ENCODE results near the gene TTLL13.

The TTLL13 gene

GRCh38 chr15:90208356-90208755, 41.0 kb upstream of the TTLL13 start:
- Histone ChIP-seq H3K4me1 (ENCODE audit: control insufficient read depth, insufficient read depth, low read length) (peaks cover 56% of the 10 kb centered on the region), H3K9me3 (ENCODE audit: control insufficient read depth in 2 of 2, low read length in 2 of 2) (no peaks in the 10 kb centered on the region)

GRCh38 chr15:90209591-90209990, 39.8 kb upstream of the TTLL13 start:
- Histone ChIP-seq H3K4me3 (ENCODE audit: low read length in 2 of 2) (no peak overlapping the region), H3K27ac (ENCODE audit: low read length) (no peak overlapping the region), H3K9ac (ENCODE audit: low read length in 2 of 2) (no peak overlapping the region), H3K9me3 (ENCODE audit: control insufficient read depth in 2 of 2, low read length in 2 of 2) (no peaks in the 10 kb centered on the region), H3K27me3 (ENCODE audit: control insufficient read depth in 1 of 2, insufficient read depth in 2 of 2, low read length in 2 of 2) (no peaks in the 10 kb centered on the region), H3K4me1 (ENCODE audit: control insufficient read depth, insufficient read depth, low read length) (peaks cover 47% of the 10 kb centered on the region), H3K36me3 (ENCODE audit: control insufficient read depth in 2 of 2, insufficient read depth in 2 of 2, low read length in 2 of 2) (peaks cover 6 to 8% of the 10 kb centered on the region in 2 donors)

More at GRCh38 chr15:90208356-90208755, 41.0 kb upstream of the TTLL13 start:
- H3K9ac ChIP-seq (ENCODE audit: low read length in 2 of 2), result no peak overlapping the region
- no peak overlapping the region for H3K27ac ChIP-seq (ENCODE audit: low read length)
- H3K27me3 ChIP-seq (ENCODE audit: control insufficient read depth in 1 of 2, insufficient read depth in 2 of 2, low read length in 2 of 2), result no peaks in the 10 kb centered on the region
- peaks cover 6 to 8% of the 10 kb centered on the region in 2 donors for H3K36me3 ChIP-seq (ENCODE audit: control insufficient read depth in 2 of 2, insufficient read depth in 2 of 2, low read length in 2 of 2)
- H3K4me3 ChIP-seq (ENCODE audit: low read length in 2 of 2), result no peak overlapping the region

- Histone ChIP-seq H3K36me3 (ENCODE audit: control insufficient read depth in 2 of 2, insufficient read depth in 2 of 2, low read length in 2 of 2) (peaks cover 5 to 6% of the 10 kb centered on the region in 2 donors), H3K4me3 (ENCODE audit: low read length in 2 of 2) (no peak overlapping the region), H3K27ac (ENCODE audit: low read length) (peak overlapping the region; percentile 31), H3K27me3 (ENCODE audit: control insufficient read depth in 1 of 2, insufficient read depth in 2 of 2, low read length in 2 of 2) (no peaks in the 10 kb centered on the region), H3K9me3 (ENCODE audit: control insufficient read depth in 2 of 2, low read length in 2 of 2) (no peaks in the 10 kb centered on the region), H3K4me1 (ENCODE audit: control insufficient read depth, insufficient read depth, low read length) (peaks cover 39% of the 10 kb centered on the region), H3K9ac (ENCODE audit: low read length in 2 of 2) (no peak overlapping the region)
Observed at GRCh38 chr15:90210593-90210992, 38.8 kb upstream of the TTLL13 start.

- H3K27ac ChIP-seq (ENCODE audit: low read length), result peak overlapping the region; percentile 31
- H3K9me3 ChIP-seq (ENCODE audit: control insufficient read depth in 2 of 2, low read length in 2 of 2), result no peaks in the 10 kb centered on the region
- no peak overlapping the region for H3K4me3 ChIP-seq (ENCODE audit: low read length in 2 of 2)
- peaks cover 5 to 6% of the 10 kb centered on the region in 2 donors for H3K36me3 ChIP-seq (ENCODE audit: control insufficient read depth in 2 of 2, insufficient read depth in 2 of 2, low read length in 2 of 2)
- no peaks in the 10 kb centered on the region for H3K27me3 ChIP-seq (ENCODE audit: control insufficient read depth in 1 of 2, insufficient read depth in 2 of 2, low read length in 2 of 2)
- H3K4me1 ChIP-seq (ENCODE audit: control insufficient read depth, insufficient read depth, low read length), result peaks cover 35% of the 10 kb centered on the region
- H3K9ac ChIP-seq (ENCODE audit: low read length in 2 of 2), result no peak overlapping the region
Observed at GRCh38 chr15:90211009-90211408, 38.3 kb upstream of the TTLL13 start.

GRCh38 chr15:90211440-90212143, 37.8 kb upstream of the TTLL13 start:
- peaks cover 3 to 6% of the 10 kb centered on the region in 2 donors for H3K36me3 ChIP-seq (ENCODE audit: control insufficient read depth in 2 of 2, insufficient read depth in 2 of 2, low read length in 2 of 2)
- H3K9me3 ChIP-seq (ENCODE audit: control insufficient read depth in 2 of 2, low read length in 2 of 2), result no peaks in the 10 kb centered on the region
- H3K4me1 ChIP-seq (ENCODE audit: control insufficient read depth, insufficient read depth, low read length), result peaks cover 32% of the 10 kb centered on the region
- peak overlapping the region; percentile 31 for H3K27ac ChIP-seq (ENCODE audit: low read length)
- H3K27me3 ChIP-seq (ENCODE audit: control insufficient read depth in 1 of 2, insufficient read depth in 2 of 2, low read length in 2 of 2), result no peaks in the 10 kb centered on the region
- H3K4me3 ChIP-seq (ENCODE audit: low read length in 2 of 2), result no peak overlapping the region
- no peak overlapping the region for H3K9ac ChIP-seq (ENCODE audit: low read length in 2 of 2)

GRCh38 chr15:90212221-90213098, 36.9 kb upstream of the TTLL13 start:
- Histone ChIP-seq H3K9ac (ENCODE audit: low read length in 2 of 2) (peak overlapping the region in 1 of 2 donors; percentile 18), H3K9me3 (ENCODE audit: control insufficient read depth in 2 of 2, low read length in 2 of 2) (no peaks in the 10 kb centered on the region), H3K27ac (ENCODE audit: low read length) (no peak overlapping the region), H3K4me1 (ENCODE audit: control insufficient read depth, insufficient read depth, low read length) (peaks cover 32% of the 10 kb centered on the region), H3K36me3 (ENCODE audit: control insufficient read depth in 2 of 2, insufficient read depth in 2 of 2, low read length in 2 of 2) (peaks cover 3 to 7% of the 10 kb centered on the region in 2 donors), H3K27me3 (ENCODE audit: control insufficient read depth in 1 of 2, insufficient read depth in 2 of 2, low read length in 2 of 2) (no peaks in the 10 kb centered on the region), H3K4me3 (ENCODE audit: low read length in 2 of 2) (peak overlapping the region in 1 of 2 donors; percentile 22)

- peaks cover 32% of the 10 kb centered on the region for H3K4me1 ChIP-seq (ENCODE audit: control insufficient read depth, insufficient read depth, low read length)
- H3K9me3 ChIP-seq (ENCODE audit: control insufficient read depth in 2 of 2, low read length in 2 of 2), result no peaks in the 10 kb centered on the region
- H3K9ac ChIP-seq (ENCODE audit: low read length in 2 of 2), result no peak overlapping the region
- no peak overlapping the region for H3K4me3 ChIP-seq (ENCODE audit: low read length in 2 of 2)
- H3K36me3 ChIP-seq (ENCODE audit: control insufficient read depth in 2 of 2, insufficient read depth in 2 of 2, low read length in 2 of 2), result peaks cover 6 to 16% of the 10 kb centered on the region in 2 donors
- no peak overlapping the region for H3K27ac ChIP-seq (ENCODE audit: low read length)
- no peaks in the 10 kb centered on the region for H3K27me3 ChIP-seq (ENCODE audit: control insufficient read depth in 1 of 2, insufficient read depth in 2 of 2, low read length in 2 of 2)
Observed at GRCh38 chr15:90213122-90213817, 36.1 kb upstream of the TTLL13 start.

GRCh38 chr15:90213818-90214204, 35.5 kb upstream of the TTLL13 start:
- H3K4me1 ChIP-seq (ENCODE audit: control insufficient read depth, insufficient read depth, low read length), result peaks cover 32% of the 10 kb centered on the region
- H3K27me3 ChIP-seq (ENCODE audit: control insufficient read depth in 1 of 2, insufficient read depth in 2 of 2, low read length in 2 of 2), result no peaks in the 10 kb centered on the region
- no peak overlapping the region for H3K4me3 ChIP-seq (ENCODE audit: low read length in 2 of 2)
- no peaks in the 10 kb centered on the region for H3K9me3 ChIP-seq (ENCODE audit: control insufficient read depth in 2 of 2, low read length in 2 of 2)
- H3K27ac ChIP-seq (ENCODE audit: low read length), result no peak overlapping the region
- H3K36me3 ChIP-seq (ENCODE audit: control insufficient read depth in 2 of 2, insufficient read depth in 2 of 2, low read length in 2 of 2), result peaks cover 6 to 16% of the 10 kb centered on the region in 2 donors
- no peak overlapping the region for H3K9ac ChIP-seq (ENCODE audit: low read length in 2 of 2)

- H3K27ac ChIP-seq (ENCODE audit: low read length), result no peak overlapping the region
- H3K27me3 ChIP-seq (ENCODE audit: control insufficient read depth in 1 of 2, insufficient read depth in 2 of 2, low read length in 2 of 2), result no peaks in the 10 kb centered on the region
- H3K4me3 ChIP-seq (ENCODE audit: low read length in 2 of 2), result no peak overlapping the region
- peaks cover 40% of the 10 kb centered on the region for H3K4me1 ChIP-seq (ENCODE audit: control insufficient read depth, insufficient read depth, low read length)
- peaks cover 6 to 14% of the 10 kb centered on the region in 2 donors for H3K36me3 ChIP-seq (ENCODE audit: control insufficient read depth in 2 of 2, insufficient read depth in 2 of 2, low read length in 2 of 2)
- H3K9me3 ChIP-seq (ENCODE audit: control insufficient read depth in 2 of 2, low read length in 2 of 2), result no peaks in the 10 kb centered on the region
- no peak overlapping the region for H3K9ac ChIP-seq (ENCODE audit: low read length in 2 of 2)
Observed at GRCh38 chr15:90214553-90215196, 34.7 kb upstream of the TTLL13 start.

Measured in stomach smooth muscle (tissue), 2 donors.